SK-N-SH (cell line): ENCODE measurements around the gene BICC1. TPM values are rescaled to one million over a fixed set of nuclear protein-coding genes. Genes with fewer than 3 reads are reported as not detected.

ENCODE experiments used
- CTCF ChIA-PET: fragments of 300-600, 350-600 bp; formaldehyde crosslinking; extraction: SDS; loops from one replicate; lab custom pipeline; 2021; lab: Yijun Ruan, JAX
- POLR2A ChIA-PET: fragments of 350-600 bp; sonication (Branson Sonifier 250); formaldehyde crosslinking; extraction: SDS; loops from one replicate; lab custom pipeline; 2020; ENCODE audit warnings: antibody characterized with exemption, inconsistent platforms; lab: Yijun Ruan, JAX
- DNase-seq: peaks from one replicate; pipeline ENCODE4 v3.0.0; 2012
- H2AFZ ChIP-seq: fragments of 200-600 bp; sonication (generic); 2 replicates; pipeline ENCODE4 v1.8.1; 2016; ENCODE audit warnings: antibody characterized with exemption, mild to moderate bottlenecking, low read depth
- H3F3A ChIP-seq: fragments of 200-600 bp; sonication (generic); replicated peaks from 2 replicates; pipeline ENCODE3; 2016; ENCODE audit warnings: antibody characterized with exemption, mild to moderate bottlenecking; ENCODE audit not compliant: insufficient read depth
- H3K27ac ChIP-seq, 2 experiments: fragments of 200-500 bp in 1 of 2; fragments of 200-600 bp in 1 of 2; sonication (Bioruptor generic) in 1 of 2; sonication (generic), shearing (Covaris generic) in 1 of 2; 2 replicates each; pipeline versions ENCODE4 v1.5.1 to v1.6.1; 2014 to 2016; ENCODE audit warnings: low read depth in 2 of 2, inconsistent platforms in 1 of 2, low read length in 1 of 2, mild to moderate bottlenecking in 1 of 2, mixed read lengths in 1 of 2
- H3K27me3 ChIP-seq: fragments of 200-600 bp; sonication (generic), shearing (Covaris generic); 2 replicates; pipeline ENCODE4 v1.6.1; 2016; ENCODE audit warnings: mixed run types; ENCODE audit not compliant: insufficient read depth
- H3K36me3 ChIP-seq, 2 experiments: fragments of 200-500 bp in 1 of 2; fragments of 200-600 bp in 1 of 2; sonication (Bioruptor generic) in 1 of 2; sonication (generic) in 1 of 2; replicated peaks in 1 of 2; 2 replicates each; pipeline versions ENCODE3 to v1.5.1; 2014 to 2016; ENCODE audit warnings: low read length in 1 of 2, mild to moderate bottlenecking in 1 of 2; ENCODE audit not compliant: insufficient read depth in 2 of 2, control insufficient read depth in 1 of 2
- H3K4me1 ChIP-seq, 2 experiments: fragments of 200-500 bp in 1 of 2; fragments of 200-600 bp in 1 of 2; sonication (Bioruptor generic) in 1 of 2; sonication (generic), shearing (Covaris generic) in 1 of 2; 2 replicates each; pipeline versions ENCODE4 v1.5.1 to v1.6.1; 2014 to 2016; ENCODE audit warnings: low read depth in 1 of 2, low read length in 1 of 2, mixed run types in 1 of 2; ENCODE audit not compliant: insufficient read depth in 2 of 2, control insufficient read depth in 1 of 2
- H3K4me2 ChIP-seq: fragments of 200-600 bp; sonication (generic), shearing (Covaris generic); 2 replicates; pipeline ENCODE4 v1.6.1; 2017; ENCODE audit warnings: mixed run types
- H3K4me3 ChIP-seq, 2 experiments: fragments of 200-500 bp in 1 of 2; fragments of 200-600 bp in 1 of 2; sonication (Bioruptor generic) in 1 of 2; sonication (generic), shearing (Covaris generic) in 1 of 2; 2 replicates each; pipeline versions ENCODE4 v1.5.1 to v1.8.1; 2014 to 2016; ENCODE audit warnings: low read depth in 2 of 2, inconsistent platforms in 1 of 2, low read length in 1 of 2, mild to moderate bottlenecking in 1 of 2, mixed read lengths in 1 of 2, moderate library complexity in 1 of 2
- H3K79me2 ChIP-seq: fragments of 200-600 bp; sonication (generic); 2 replicates; pipeline ENCODE4 v1.8.1; 2017; ENCODE audit warnings: mild to moderate bottlenecking; ENCODE audit not compliant: insufficient read depth
- H3K9ac ChIP-seq: fragments of 200-600 bp; sonication (generic); 2 replicates; pipeline ENCODE4 v1.6.1; 2017; ENCODE audit warnings: mixed run types
- H3K9me2 ChIP-seq: fragments of 200-600 bp; sonication (generic); 2 replicates; pipeline ENCODE4 v1.6.1; 2017; ENCODE audit warnings: mixed run types
- H3K9me3 ChIP-seq: fragments of 200-600 bp; sonication (generic); 2 replicates; pipeline ENCODE4 v1.6.1; 2017; ENCODE audit warnings: mixed run types, mild to moderate bottlenecking, moderate library complexity
- H4K20me1 ChIP-seq: fragments of 200-600 bp; sonication (generic); 2 replicates; pipeline ENCODE4 v1.6.1; 2017; ENCODE audit warnings: mild to moderate bottlenecking, mixed run types; ENCODE audit not compliant: insufficient read depth
- CHD2 ChIP-seq: fragments of 150-350 bp; IDR thresholded peaks from 2 replicates; pipeline ENCODE4 v1.6.1; 2018; ENCODE audit warnings: low read length; ENCODE audit not compliant: partially characterized antibody
- ELF1 ChIP-seq: IDR thresholded peaks from 2 replicates; pipeline ENCODE4 v1.4.0; 2012
- EP300 ChIP-seq, 2 experiments: IDR thresholded peaks; 2 replicates each; pipeline versions ENCODE4 v1.4.0 to v1.6.1; 2012; ENCODE audit warnings: borderline replicate concordance in 1 of 2, low read depth in 1 of 2, low read length in 1 of 2
- FOSL2 ChIP-seq: IDR thresholded peaks from 2 replicates; pipeline ENCODE4 v1.4.0; 2012; ENCODE audit warnings: low read depth, mild to moderate bottlenecking, moderate library complexity, borderline replicate concordance
- FOXM1 ChIP-seq: IDR thresholded peaks from 2 replicates; pipeline ENCODE4 v1.4.0; 2012; ENCODE audit warnings: low read depth, mild to moderate bottlenecking
- GABPA ChIP-seq: IDR thresholded peaks from 2 replicates; pipeline ENCODE4 v1.4.0; 2012; ENCODE audit warnings: low read depth, mild to moderate bottlenecking
- GATA2 ChIP-seq: sonication (generic); formaldehyde crosslinking; IDR thresholded peaks from 2 replicates; pipeline ENCODE4 v1.5.0; 2020; ENCODE audit warnings: mild to moderate bottlenecking, missing genetic modification reagents
- JUND ChIP-seq: IDR thresholded peaks from 2 replicates; pipeline ENCODE4 v1.4.0; 2012
- MEF2A ChIP-seq: IDR thresholded peaks from 2 replicates; pipeline ENCODE4 v1.4.0; 2012; ENCODE audit warnings: low read depth, borderline replicate concordance
- NFIC ChIP-seq: IDR thresholded peaks from 2 replicates; pipeline ENCODE4 v1.4.0; 2012; ENCODE audit warnings: borderline replicate concordance
- RAD21 ChIP-seq: IDR thresholded peaks from 2 replicates; pipeline ENCODE4 v1.6.1; 2012; ENCODE audit warnings: mild to moderate bottlenecking, low read length
- RFX5 ChIP-seq: IDR thresholded peaks from 2 replicates; pipeline ENCODE4 v1.6.1; 2012; ENCODE audit warnings: mild to moderate bottlenecking, improper control_type of control experiment, low read length
- SIN3A ChIP-seq: IDR thresholded peaks from 2 replicates; pipeline ENCODE4 v1.6.1; 2012; ENCODE audit warnings: low read depth, mild to moderate bottlenecking, low read length, moderate library complexity, borderline replicate concordance
- SMC3 ChIP-seq: IDR thresholded peaks from 2 replicates; pipeline ENCODE4 v1.6.1; 2012; ENCODE audit warnings: low read depth, low read length, improper control_type of control experiment
- TCF12 ChIP-seq: IDR thresholded peaks from 2 replicates; pipeline ENCODE4 v1.4.0; 2012
- TEAD4 ChIP-seq: IDR thresholded peaks from 2 replicates; pipeline ENCODE4 v1.4.0; 2012; ENCODE audit warnings: mild to moderate bottlenecking, borderline replicate concordance; ENCODE audit not compliant: insufficient read depth
- USF2 ChIP-seq: fragments of 150-350 bp; IDR thresholded peaks from 2 replicates; pipeline ENCODE4 v1.6.1; 2017; ENCODE audit warnings: antibody characterized with exemption, low read length, low read depth, borderline replicate concordance
- WGBS: methylation state at CpG from one replicate; pipeline ENCODE4 v1.1.6; 2017; ENCODE audit warnings: low lambda C conversion rate; 5-methylcytosine and 5-hydroxymethylcytosine counted together
- polyA plus RNA-seq, 3 experiments: library from polyadenylated mRNA; depleted of rRNA; stranded (reverse); fragments of >200 nt; gene quantifications; 2 replicates each; pipeline ENCODE4 v1.2.3, GENCODE V29; 2012
- TF ChIP-seq, protein P1 (sequence below): IDR thresholded peaks from 2 replicates; pipeline ENCODE4; 2012

Gene BICC1
- polyA plus RNA-seq, 1 of the 3 experiments (the other 2 are of a cell fraction), result 1.5 TPM

GRCh38 chr10:58653139-58653538 is 140.5 kb downstream of the BICC1 start:
- no peak overlapping the region for H2AFZ ChIP-seq
- H3K4me3 ChIP-seq, result no peak overlapping the region
- peaks cover 13 to 39% of the 10 kb centered on the region in 2 experiments; a peak in 3 of 4 replicates for H3K4me1 ChIP-seq
- no peaks in the 10 kb centered on the region for H3K36me3 ChIP-seq
- POLR2A ChIA-PET, result no interaction called here
- peak overlapping the region; percentile 51 to 100 for H3K27ac ChIP-seq
- DNase-seq, result no peak
- H3K9me3 ChIP-seq, result no peaks in the 10 kb centered on the region
- no peaks in the 10 kb centered on the region for H3K9me2 ChIP-seq
- H3K79me2 ChIP-seq, result no peaks in the 10 kb centered on the region
- H3K9ac ChIP-seq, result no peak overlapping the region
- no peaks in the 10 kb centered on the region for H4K20me1 ChIP-seq
- TF ChIP-seq SMC3 (no peak), NFIC (peak; percentile 66; the same call in 1 of the 2 replicates), FOSL2 (peak; percentile 40; the same call in 1 of the 2 replicates), EP300 (IDR thresholded peaks at IDR 0.05; ENCODE audit: borderline replicate concordance in 1 of 2, low read depth in 1 of 2, low read length in 1 of 2) (peak in 1 of 2 experiments; percentile 69; a peak in 1 of 4 replicates), RFX5 (no peak), USF2 (no peak), JUND (peak; percentile 73; the same call in 1 of the 2 replicates), MEF2A (0 out of 2 replicates have a peak, but pooled peaks have one; percentile 40), TEAD4 (peak; percentile 57; the same call in 1 of the 2 replicates), TCF12 (peak; percentile 82)
- TF ChIP-seq, protein P1, sequence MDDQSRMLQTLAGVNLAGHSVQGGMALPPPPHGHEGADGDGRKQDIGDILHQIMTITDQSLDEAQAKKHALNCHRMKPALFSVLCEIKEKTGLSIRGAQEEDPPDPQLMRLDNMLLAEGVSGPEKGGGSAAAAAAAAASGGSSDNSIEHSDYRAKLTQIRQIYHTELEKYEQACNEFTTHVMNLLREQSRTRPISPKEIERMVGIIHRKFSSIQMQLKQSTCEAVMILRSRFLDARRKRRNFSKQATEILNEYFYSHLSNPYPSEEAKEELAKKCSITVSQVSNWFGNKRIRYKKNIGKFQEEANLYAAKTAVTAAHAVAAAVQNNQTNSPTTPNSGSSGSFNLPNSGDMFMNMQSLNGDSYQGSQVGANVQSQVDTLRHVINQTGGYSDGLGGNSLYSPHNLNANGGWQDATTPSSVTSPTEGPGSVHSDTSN, result peak; percentile 65
- CTCF ChIA-PET, result interaction anchor here (0.9 kb wide), 1 partner anchor 122 kb away, joined by 3 read pairs; no protein-coding TSS in a partner anchor
- no peak overlapping the region; the same call in 1 of the 2 replicates for H3K4me2 ChIP-seq
- H3K27me3 ChIP-seq, result no peaks in the 10 kb centered on the region
- peaks cover 14% of the 10 kb centered on the region for H3F3A ChIP-seq

DNA sequence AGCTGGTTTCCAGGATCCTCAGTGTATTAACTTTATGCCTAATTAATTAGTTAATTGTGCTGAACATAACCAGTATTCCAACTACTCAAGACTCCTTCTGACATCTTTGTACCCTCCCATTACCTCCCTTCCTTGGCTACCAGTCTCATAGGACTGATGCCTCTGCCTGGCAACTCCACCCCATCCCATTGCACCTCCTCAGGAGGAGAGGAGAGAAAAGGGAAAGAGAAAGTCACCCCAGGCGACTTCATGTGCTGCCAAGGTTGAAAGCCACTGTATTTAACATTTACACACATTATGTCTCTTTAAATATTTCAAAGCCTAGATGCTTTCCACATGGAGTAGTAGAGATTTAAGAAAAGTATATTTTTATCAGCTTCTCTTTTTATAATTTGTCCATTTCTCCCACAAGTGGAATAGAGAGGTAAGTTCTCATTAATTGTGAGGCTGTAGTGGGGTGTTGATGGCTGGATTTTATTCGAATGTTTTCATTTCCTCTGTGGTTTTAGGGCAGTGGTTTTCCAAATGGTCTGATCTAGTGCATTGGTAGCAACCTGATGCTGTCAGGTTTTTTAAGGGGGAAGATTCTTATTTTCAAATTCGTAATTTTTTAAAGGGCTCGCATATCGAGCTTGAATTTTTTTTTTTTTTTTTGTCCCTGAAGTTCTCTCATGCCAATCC is 148.0 kb downstream of the BICC1 start:
- CTCF ChIA-PET, result no interaction called here
- H3K36me3 ChIP-seq, result no peaks in the 10 kb centered on the region
- peaks cover 18% of the 10 kb centered on the region for H3F3A ChIP-seq
- POLR2A ChIA-PET, result interaction anchor here (1.1 kb wide), 1 partner anchor 15 kb away, joined by 3 read pairs; no protein-coding TSS in a partner anchor
- no peak for DNase-seq
- H3K4me2 ChIP-seq, result peak overlapping the region; percentile 40
- peaks cover 6% of the 10 kb centered on the region; the same call in 1 of the 2 replicates for H3K79me2 ChIP-seq
- H4K20me1 ChIP-seq, result no peaks in the 10 kb centered on the region
- H3K9me3 ChIP-seq, result peaks cover 4% of the 10 kb centered on the region; the same call in 1 of the 2 replicates
- no peak overlapping the region for H2AFZ ChIP-seq
- peak overlapping the region in 1 of 2 experiments; percentile 17; a peak in 1 of 4 replicates for H3K4me3 ChIP-seq
- H3K9ac ChIP-seq, result peak overlapping the region; percentile 55
- peaks cover 4 to 18% of the 10 kb centered on the region in 2 experiments for H3K4me1 ChIP-seq
- H3K27ac ChIP-seq, result peak overlapping the region; percentile 81 to 88
- TF ChIP-seq, protein P1, result peak; percentile 30; the same call in 1 of the 2 replicates
- TF ChIP-seq NFIC (0 out of 2 replicates have a peak, but pooled peaks have one; percentile 5), TCF12 (no peak), GATA2 (CRISPR knock-in tag) (no peak), FOXM1 (no peak), SIN3A (no peak), FOSL2 (no peak), RAD21 (no peak), USF2 (no peak), ELF1 (no peak), GABPA (no peak), CHD2 (no peak)
- no peaks in the 10 kb centered on the region for H3K27me3 ChIP-seq
- 54% methylated on average over 5 of the region's 5 CpGs for WGBS
- no peaks in the 10 kb centered on the region for H3K9me2 ChIP-seq
